ENCODE results near the gene SCRN2.

SCRN2 gene

DNA sequence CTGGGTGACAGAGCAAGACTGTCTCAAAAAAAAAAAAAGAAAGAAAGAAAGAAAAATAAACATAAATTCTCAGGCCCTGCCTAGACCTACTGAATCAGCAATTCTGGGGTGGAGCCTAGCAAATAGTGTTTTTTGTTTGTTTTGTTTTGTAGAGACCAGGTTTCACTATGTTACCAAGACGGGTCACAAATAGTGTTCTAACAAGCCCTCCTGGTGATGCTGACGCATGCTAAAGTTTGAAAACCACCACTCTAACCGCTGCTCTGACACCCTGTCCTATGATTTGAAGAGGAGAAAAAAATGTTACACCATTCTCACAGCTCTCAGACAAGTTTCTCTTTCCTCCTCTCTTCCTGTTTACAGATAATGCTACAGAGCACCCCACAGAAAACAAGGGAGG, 11.2 kb downstream of the SCRN2 start:
- H3K9me3 Mint-ChIP-seq = no peaks in the 10 kb centered on the region
- H3K36me3 Mint-ChIP-seq (ENCODE audit: low read depth) = peaks cover 58% of the 10 kb centered on the region
- DNase-seq = no peak
- peaks cover 46% of the 10 kb centered on the region for H3K4me1 Mint-ChIP-seq (ENCODE audit: low read depth)
- H3K27ac Mint-ChIP-seq = peak overlapping the region; percentile 93
- no peaks in the 10 kb centered on the region for H3K27me3 Mint-ChIP-seq
- peak overlapping the region; percentile 92 for H3K4me3 Mint-ChIP-seq

GRCh38 chr17:47823519-47823918, 17.6 kb downstream of the SCRN2 start:
- Mint-ChIP-seq H3K27ac (peak overlapping the region; percentile 33), H3K27me3 (no peaks in the 10 kb centered on the region), H3K4me1 (ENCODE audit: low read depth) (peaks cover 29% of the 10 kb centered on the region), H3K36me3 (ENCODE audit: low read depth) (peaks cover 66% of the 10 kb centered on the region), H3K9me3 (no peaks in the 10 kb centered on the region), H3K4me3 (no peak overlapping the region)
- no peak for DNase-seq

GRCh38 chr17:47822785-47823184, 18.3 kb downstream of the SCRN2 start:
- peak overlapping the region; percentile 94 for H3K27ac Mint-ChIP-seq
- H3K36me3 Mint-ChIP-seq (ENCODE audit: low read depth) = peaks cover 66% of the 10 kb centered on the region
- peaks cover 24% of the 10 kb centered on the region for H3K4me1 Mint-ChIP-seq (ENCODE audit: low read depth)
- DNase-seq = no peak
- peak overlapping the region; percentile 95 for H3K4me3 Mint-ChIP-seq
- no peaks in the 10 kb centered on the region for H3K9me3 Mint-ChIP-seq
- no peaks in the 10 kb centered on the region for H3K27me3 Mint-ChIP-seq

GRCh38 chr17:47821424-47822391, 19.4 kb downstream of the SCRN2 start, which contains the start of gene OSBPL7:
Gene OSBPL7, minus strand, starts transcription at chr17:47821794. Its CDS starts 1,516 bp downstream, at chr17:47820278.
- H3K9me3 Mint-ChIP-seq = no peaks in the 10 kb centered on the region
- H3K36me3 Mint-ChIP-seq (ENCODE audit: low read depth) = peaks cover 68% of the 10 kb centered on the region

DNA sequence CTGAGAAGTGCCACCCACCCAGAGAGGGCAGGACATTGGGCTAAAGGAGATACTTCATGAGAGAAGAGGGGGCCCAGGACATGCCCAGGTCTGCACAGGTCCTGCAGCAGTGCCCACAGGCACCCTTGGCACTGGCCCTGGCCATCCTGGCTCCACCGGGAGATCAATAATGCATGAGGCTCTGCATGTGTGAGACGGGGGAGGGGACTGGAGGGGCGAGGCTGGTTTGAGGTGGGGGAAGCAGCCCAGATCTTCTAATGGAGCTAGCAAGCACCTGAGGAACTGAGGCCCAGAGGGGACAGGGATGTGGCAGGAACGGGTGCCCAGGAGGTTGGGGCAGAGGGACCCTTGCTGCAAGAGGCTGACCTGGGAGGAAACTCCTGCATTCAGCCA, 20.0 kb downstream of the SCRN2 start:
- no peaks in the 10 kb centered on the region for H3K9me3 Mint-ChIP-seq
- peaks cover 68% of the 10 kb centered on the region for H3K36me3 Mint-ChIP-seq (ENCODE audit: low read depth)
- H3K4me3 Mint-ChIP-seq = peak overlapping the region; percentile 95

More at GRCh38 chr17:47821424-47822391, 19.4 kb downstream of the SCRN2 start, which contains the start of gene OSBPL7:
- peak; percentile 81 for DNase-seq
- peak within 1 kb of the TSS; percentile 95 for H3K4me3 Mint-ChIP-seq
- peaks cover 24% of the 10 kb centered on the region for H3K4me1 Mint-ChIP-seq (ENCODE audit: low read depth)
- H3K27me3 Mint-ChIP-seq = no peaks in the 10 kb centered on the region
- H3K27ac Mint-ChIP-seq = peak within 1 kb of the TSS; percentile 94

DNA sequence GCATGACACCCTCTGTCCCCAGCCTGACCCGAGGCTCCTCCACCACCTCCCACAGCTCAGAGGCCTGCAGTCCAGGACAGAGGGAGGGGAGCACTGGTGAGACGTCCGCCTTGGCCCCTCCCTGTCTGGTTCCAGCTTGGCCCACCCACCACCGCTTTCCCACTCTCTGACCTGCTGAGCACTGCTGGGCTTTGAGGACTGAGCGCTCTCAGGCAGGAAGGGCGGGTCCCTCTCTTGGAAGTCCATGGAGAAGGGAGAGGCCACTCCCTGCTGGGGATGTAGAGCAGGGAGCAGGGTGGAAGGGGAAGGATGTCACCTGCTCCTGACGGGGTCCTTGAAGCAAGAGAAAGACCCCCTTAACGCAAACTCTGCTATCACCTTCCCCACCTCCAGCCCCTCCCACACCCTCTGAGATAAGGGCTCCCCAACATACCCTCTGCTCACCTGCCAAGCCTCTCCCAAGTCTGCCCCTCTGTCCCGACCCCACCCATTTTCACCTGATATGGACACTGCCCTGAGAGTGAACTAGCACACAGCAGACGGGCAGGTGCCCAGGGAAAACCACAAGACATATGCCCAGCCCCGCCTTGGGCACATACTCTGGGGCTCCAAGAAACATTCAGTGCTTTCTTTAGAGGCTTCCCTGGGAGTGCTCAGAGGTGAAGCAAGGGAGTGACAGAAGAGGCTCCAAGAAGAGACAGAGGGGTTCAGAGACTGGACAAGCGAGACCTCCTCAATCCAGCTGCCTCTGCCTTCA, 20.9 kb downstream of the SCRN2 start:
- H3K9me3 Mint-ChIP-seq = no peaks in the 10 kb centered on the region
- H3K27ac Mint-ChIP-seq = peak overlapping the region; percentile 94
- H3K4me3 Mint-ChIP-seq = peak overlapping the region; percentile 95
- H3K27me3 Mint-ChIP-seq = no peaks in the 10 kb centered on the region
- peaks cover 24% of the 10 kb centered on the region for H3K4me1 Mint-ChIP-seq (ENCODE audit: low read depth)
- DNase-seq = no peak
- peaks cover 68% of the 10 kb centered on the region for H3K36me3 Mint-ChIP-seq (ENCODE audit: low read depth)

More for the DNA sequence above, 20.0 kb downstream of the SCRN2 start:
- peak overlapping the region; percentile 94 for H3K27ac Mint-ChIP-seq
- DNase-seq = peak; percentile 37
- peaks cover 24% of the 10 kb centered on the region for H3K4me1 Mint-ChIP-seq (ENCODE audit: low read depth)
- H3K27me3 Mint-ChIP-seq = no peaks in the 10 kb centered on the region

DNA sequence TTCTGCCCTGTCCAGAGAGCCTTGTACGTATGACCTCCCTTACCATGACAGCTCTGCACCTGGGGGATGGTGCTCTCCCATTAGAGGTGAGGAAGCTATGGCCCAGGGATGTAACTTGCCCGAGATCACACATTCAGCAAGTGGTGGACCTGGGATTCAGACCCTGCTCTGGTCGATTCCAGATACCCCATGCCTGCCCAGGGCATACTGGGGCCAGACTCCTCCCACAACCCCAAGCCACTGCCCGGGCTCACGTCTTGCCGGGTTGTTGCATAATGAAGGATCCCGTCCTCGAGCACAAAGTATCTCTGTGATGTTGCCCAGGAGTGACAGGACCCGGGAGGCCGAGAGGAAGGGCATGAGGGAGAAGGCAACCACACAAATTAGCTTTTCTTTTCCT, 21.6 kb downstream of the SCRN2 start:
- Mint-ChIP-seq H3K36me3 (ENCODE audit: low read depth) (peaks cover 71% of the 10 kb centered on the region), H3K9me3 (no peaks in the 10 kb centered on the region), H3K27ac (peak overlapping the region; percentile 57), H3K4me3 (no peak overlapping the region), H3K27me3 (no peaks in the 10 kb centered on the region), H3K4me1 (ENCODE audit: low read depth) (peaks cover 24% of the 10 kb centered on the region)
- no peak for DNase-seq

GRCh38 chr17:47818002-47818695, 22.9 kb downstream of the SCRN2 start:
- H3K4me1 Mint-ChIP-seq (ENCODE audit: low read depth) = peaks cover 24% of the 10 kb centered on the region
- H3K4me3 Mint-ChIP-seq = no peak overlapping the region
- H3K27ac Mint-ChIP-seq = no peak overlapping the region
- no peak for DNase-seq
- H3K36me3 Mint-ChIP-seq (ENCODE audit: low read depth) = peaks cover 62% of the 10 kb centered on the region
- no peaks in the 10 kb centered on the region for H3K27me3 Mint-ChIP-seq
- no peaks in the 10 kb centered on the region for H3K9me3 Mint-ChIP-seq

GRCh38 chr17:47816947-47817346, 24.1 kb downstream of the SCRN2 start:
- Mint-ChIP-seq H3K36me3 (ENCODE audit: low read depth) (peaks cover 72% of the 10 kb centered on the region), H3K4me1 (ENCODE audit: low read depth) (peaks cover 17% of the 10 kb centered on the region), H3K9me3 (no peaks in the 10 kb centered on the region), H3K27ac (peak overlapping the region; percentile 6), H3K4me3 (no peak overlapping the region), H3K27me3 (no peaks in the 10 kb centered on the region)
- DNase-seq = no peak

- Mint-ChIP-seq H3K27me3 (no peaks in the 10 kb centered on the region), H3K4me1 (ENCODE audit: low read depth) (peaks cover 13% of the 10 kb centered on the region), H3K9me3 (no peaks in the 10 kb centered on the region), H3K27ac (no peak overlapping the region), H3K36me3 (ENCODE audit: low read depth) (peaks cover 75% of the 10 kb centered on the region), H3K4me3 (no peak overlapping the region)
- no peak for DNase-seq
These were observed 24.9 kb downstream of the SCRN2 start for GRCh38 chr17:47816111-47816735.

GRCh38 chr17:47815106-47815918, 25.8 kb downstream of the SCRN2 start:
- no peaks in the 10 kb centered on the region for H3K27me3 Mint-ChIP-seq
- no peak for DNase-seq
- peak overlapping the region; percentile 35 for H3K27ac Mint-ChIP-seq
- H3K36me3 Mint-ChIP-seq (ENCODE audit: low read depth) = peaks cover 79% of the 10 kb centered on the region
- H3K4me3 Mint-ChIP-seq = no peak overlapping the region
- peaks cover 12% of the 10 kb centered on the region for H3K4me1 Mint-ChIP-seq (ENCODE audit: low read depth)
- H3K9me3 Mint-ChIP-seq = no peaks in the 10 kb centered on the region

GRCh38 chr17:47813512-47814031, 27.5 kb downstream of the SCRN2 start:
- Mint-ChIP-seq H3K9me3 (no peaks in the 10 kb centered on the region), H3K4me1 (ENCODE audit: low read depth) (peaks cover 18% of the 10 kb centered on the region), H3K27me3 (no peaks in the 10 kb centered on the region), H3K27ac (no peak overlapping the region), H3K36me3 (ENCODE audit: low read depth) (peaks cover 90% of the 10 kb centered on the region), H3K4me3 (no peak overlapping the region)
- DNase-seq = no peak

GRCh38 chr17:47813077-47813476, 28.0 kb downstream of the SCRN2 start:
- Mint-ChIP-seq H3K27me3 (no peaks in the 10 kb centered on the region), H3K9me3 (no peaks in the 10 kb centered on the region), H3K4me1 (ENCODE audit: low read depth) (peaks cover 18% of the 10 kb centered on the region), H3K36me3 (ENCODE audit: low read depth) (peaks cover 90% of the 10 kb centered on the region), H3K4me3 (no peak overlapping the region), H3K27ac (peak overlapping the region; percentile 37)
- DNase-seq = no peak
